ENCODE data around the gene HYCC2.
"Not testable (repeated sequence)": the region's sequence is repeated elsewhere in the genome, so short reads cannot be mapped to it uniquely, and the experiment has no call there.

HYCC2 gene

GRCh38 chr2:201071479-201072200 is at the start of gene HYCC2, which contains the start of gene NDUFB3:
Gene HYCC2 (minus strand): TSS chr2:201071671. CDS start chr2:201024009, 47,662 bp downstream.
Gene NDUFB3 (plus strand): TSS chr2:201072001. CDS start chr2:201078883, 6,882 bp downstream.
- peak; percentile 79 for DNase-seq

- DNase-seq: no peak
Observed at GRCh38 chr2:201118961-201119854, 47.7 kb upstream of the HYCC2 start.

- DNase-seq: peak; percentile 48
Observed at GRCh38 chr2:201118121-201118960, 46.9 kb upstream of the HYCC2 start.

- DNase-seq: not testable (repeated sequence)
Observed at GRCh38 chr2:201117735-201118094, 46.2 kb upstream of the HYCC2 start.

GRCh38 chr2:201116959-201117734 is 45.7 kb upstream of the HYCC2 start:
- DNase-seq: no peak

GRCh38 chr2:201116115-201116958 is 44.9 kb upstream of the HYCC2 start, which contains the start of gene CFLAR:
Gene CFLAR (plus strand): TSS chr2:201116164. CDS start chr2:201129866, 13,702 bp downstream.
- no peak for DNase-seq

- no peak for DNase-seq
Observed at GRCh38 chr2:201114846-201115245, 43.4 kb upstream of the HYCC2 start.

GRCh38 chr2:201114350-201114749 is 42.9 kb upstream of the HYCC2 start:
- no peak for DNase-seq

- no peak for DNase-seq
Observed at GRCh38 chr2:201111096-201111495, 39.6 kb upstream of the HYCC2 start.

GRCh38 chr2:201110615-201111014 is 39.1 kb upstream of the HYCC2 start:
- no peak for DNase-seq

- DNase-seq: no peak
Observed at GRCh38 chr2:201109186-201109585, 37.7 kb upstream of the HYCC2 start.

- DNase-seq: no peak
Observed at GRCh38 chr2:201108341-201108740, 36.9 kb upstream of the HYCC2 start.

- DNase-seq: no peak
Observed at GRCh38 chr2:201107624-201108023, 36.2 kb upstream of the HYCC2 start.

- DNase-seq: no peak
Observed at GRCh38 chr2:201105759-201106158, 34.3 kb upstream of the HYCC2 start.

- DNase-seq: no peak
Observed at GRCh38 chr2:201100497-201100896, 29.0 kb upstream of the HYCC2 start.

GRCh38 chr2:201093573-201093972 is 22.1 kb upstream of the HYCC2 start:
- no peak for DNase-seq

GRCh38 chr2:201090574-201090973 is 19.1 kb upstream of the HYCC2 start:
- DNase-seq: no peak

- no peak for DNase-seq
Observed at GRCh38 chr2:201084863-201085262, 13.4 kb upstream of the HYCC2 start.

GRCh38 chr2:201074996-201075395 is 3.5 kb upstream of the HYCC2 start:
- no peak for DNase-seq

- no peak for DNase-seq
Observed at GRCh38 chr2:201073071-201073470, 1.6 kb upstream of the HYCC2 start.

- no peak for DNase-seq
Observed at GRCh38 chr2:201072201-201072530, 695 bp upstream of the HYCC2 start.
